HEK293 (cell line): ENCODE results near the gene PTPRJ.
A peak's percentile ranks its signal among the peaks of the same experiment; 100 is the strongest.

Experiments
- CTCF ChIA-PET: fragments of 350-600 bp; formaldehyde crosslinking; extraction: SDS; loops from one replicate; lab custom pipeline; 2021; ENCODE audit warnings: antibody characterized with exemption; lab: Yijun Ruan, JAX
- POLR2A ChIA-PET: fragments of 300-600 bp; formaldehyde crosslinking; extraction: SDS; loops from one replicate; lab custom pipeline; 2020; ENCODE audit warnings: antibody characterized with exemption, inconsistent platforms; lab: Yijun Ruan, JAX
- H3K27ac ChIP-seq: fragments of 200-500 bp; sonication (Bioruptor generic); 2 replicates; pipeline ENCODE4 v1.5.1; 2014; ENCODE audit warnings: low read depth, low read length, control low read depth, inconsistent platforms; ENCODE audit errors: extremely low read depth
- H3K36me3 ChIP-seq, 2 experiments: fragments of 200-500 bp in 1 of 2; sonication (Bioruptor generic) in 1 of 2; 1 replicate in 1 of 2; 2 replicates in 1 of 2; pipeline ENCODE4 v1.5.1; 2014 to 2017; ENCODE audit warnings: inconsistent platforms in 2 of 2, low read length in 2 of 2; ENCODE audit not compliant: control insufficient read depth in 2 of 2, insufficient read depth in 1 of 2
- H3K4me1 ChIP-seq: fragments of 200-500 bp; sonication (Bioruptor generic); 2 replicates; pipeline ENCODE4 v1.5.1; 2014; ENCODE audit warnings: mild to moderate bottlenecking, low read length, inconsistent platforms; ENCODE audit not compliant: control insufficient read depth, insufficient read depth
- H3K4me3 ChIP-seq: 2 replicates; pipeline ENCODE4 v1.5.1; 2011; ENCODE audit warnings: low read depth, mild to moderate bottlenecking, control low read depth, low read length, moderate library complexity
- H3K9me3 ChIP-seq: fragments of 200-500 bp; sonication (Bioruptor generic); 2 replicates; pipeline ENCODE4 v1.5.1; 2014; ENCODE audit warnings: low read depth, low read length, inconsistent platforms; ENCODE audit not compliant: control insufficient read depth, insufficient read depth
- BCL11B ChIP-seq: fragments of 450-650 bp; formaldehyde crosslinking; IDR thresholded peaks from 2 replicates; pipeline ENCODE4 v1.5.1; 2016; ENCODE audit warnings: low read depth, missing biosample characterization, missing genetic modification characterization
- GFI1B ChIP-seq: fragments of 450-650 bp; formaldehyde crosslinking; IDR thresholded peaks from 2 replicates; pipeline ENCODE4 v1.5.1; 2016; ENCODE audit warnings: missing biosample characterization, missing genetic modification characterization
- KLF16 ChIP-seq: fragments of 450-650 bp; formaldehyde crosslinking; IDR thresholded peaks from 2 replicates; pipeline ENCODE4 v1.5.1; 2017; ENCODE audit warnings: missing biosample characterization, missing genetic modification characterization
- PRDM1 ChIP-seq: fragments of 450-650 bp; formaldehyde crosslinking; IDR thresholded peaks from 2 replicates; pipeline ENCODE4; 2016; ENCODE audit warnings: missing biosample characterization, missing genetic modification characterization
- REPIN1 ChIP-seq: fragments of 450-650 bp; formaldehyde crosslinking; IDR thresholded peaks from 2 replicates; pipeline ENCODE4 v1.5.1; 2017; ENCODE audit warnings: missing biosample characterization, missing genetic modification characterization, low read depth
- SP2 ChIP-seq: fragments of 450-650 bp; formaldehyde crosslinking; IDR thresholded peaks from 2 replicates; pipeline ENCODE4 v1.5.1; 2016; ENCODE audit warnings: missing biosample characterization, missing genetic modification characterization
- ZBTB1 ChIP-seq: fragments of 450-650 bp; formaldehyde crosslinking; IDR thresholded peaks from 2 replicates; pipeline ENCODE4 v1.5.1; 2016; ENCODE audit warnings: missing biosample characterization, missing genetic modification characterization
- ZNF10 ChIP-seq: fragments of 450-650 bp; formaldehyde crosslinking; IDR thresholded peaks from 2 replicates; pipeline ENCODE4 v1.5.1; 2017; ENCODE audit warnings: missing biosample characterization, missing genetic modification characterization
- ZNF155 ChIP-seq: fragments of 450-650 bp; formaldehyde crosslinking; IDR thresholded peaks from 2 replicates; pipeline ENCODE4 v1.5.1; 2016; ENCODE audit warnings: missing biosample characterization, missing genetic modification characterization
- ZNF266 ChIP-seq: fragments of 450-650 bp; formaldehyde crosslinking; IDR thresholded peaks from 2 replicates; pipeline ENCODE4 v1.5.1; 2016; ENCODE audit warnings: missing biosample characterization, missing genetic modification characterization, low read depth
- ZNF335 ChIP-seq: fragments of 450-650 bp; formaldehyde crosslinking; conservative IDR thresholded peaks from 2 replicates; pipeline ENCODE4 v1.5.1; 2016; ENCODE audit warnings: missing biosample characterization, missing genetic modification characterization
- ZNF585B ChIP-seq: fragments of 450-650 bp; formaldehyde crosslinking; IDR thresholded peaks from 2 replicates; pipeline ENCODE4 v1.5.1; 2016; ENCODE audit warnings: missing biosample characterization, missing genetic modification characterization
- ZNF830 ChIP-seq: fragments of 450-650 bp; IDR thresholded peaks from 2 replicates; pipeline ENCODE4 v1.5.0; 2018; ENCODE audit warnings: missing biosample characterization, missing genetic modification characterization, low read depth, mild to moderate bottlenecking, moderate library complexity
- TF ChIP-seq, protein P1 (sequence below): fragments of 450-650 bp; formaldehyde crosslinking; IDR thresholded peaks from 2 replicates; pipeline ENCODE4 v1.5.1; 2016; ENCODE audit warnings: missing biosample characterization, missing genetic modification characterization
- TF ChIP-seq, protein P2 (sequence below): fragments of 450-650 bp; formaldehyde crosslinking; IDR thresholded peaks from 2 replicates; pipeline ENCODE4 v1.5.1; 2017; ENCODE audit warnings: missing biosample characterization, missing genetic modification characterization
- TF ChIP-seq, protein P3 (sequence below): fragments of 450-650 bp; formaldehyde crosslinking; IDR thresholded peaks from 2 replicates; pipeline ENCODE4 v1.5.0; 2017; ENCODE audit warnings: missing biosample characterization, missing genetic modification characterization, borderline replicate concordance
- TF ChIP-seq, protein P4 (sequence below): fragments of 450-650 bp; formaldehyde crosslinking; IDR thresholded peaks from 2 replicates; pipeline ENCODE4 v1.5.1; 2016; ENCODE audit warnings: missing biosample characterization, missing genetic modification characterization, low read depth

The PTPRJ gene

DNA sequence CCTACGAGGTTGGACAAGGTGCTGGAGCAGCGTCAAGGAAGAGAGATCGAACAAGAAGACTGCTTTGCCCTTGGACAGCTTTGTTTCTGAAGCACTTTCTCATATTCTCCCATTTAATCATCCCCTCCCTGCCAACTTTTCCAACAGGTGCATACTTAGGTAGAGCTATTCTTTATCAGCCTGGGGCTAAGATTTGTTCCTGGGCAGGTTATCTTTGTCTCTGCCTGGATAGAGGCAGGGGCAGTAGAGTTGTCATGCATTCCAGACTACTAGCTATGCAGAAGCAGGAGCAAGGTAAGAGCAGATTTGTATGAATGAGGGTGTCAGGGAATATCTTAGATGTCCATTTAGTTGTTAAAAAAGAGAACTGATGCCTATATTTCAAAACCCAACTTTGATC lies 82.3 kb downstream of the PTPRJ start (continued):
- TF ChIP-seq, protein P1, sequence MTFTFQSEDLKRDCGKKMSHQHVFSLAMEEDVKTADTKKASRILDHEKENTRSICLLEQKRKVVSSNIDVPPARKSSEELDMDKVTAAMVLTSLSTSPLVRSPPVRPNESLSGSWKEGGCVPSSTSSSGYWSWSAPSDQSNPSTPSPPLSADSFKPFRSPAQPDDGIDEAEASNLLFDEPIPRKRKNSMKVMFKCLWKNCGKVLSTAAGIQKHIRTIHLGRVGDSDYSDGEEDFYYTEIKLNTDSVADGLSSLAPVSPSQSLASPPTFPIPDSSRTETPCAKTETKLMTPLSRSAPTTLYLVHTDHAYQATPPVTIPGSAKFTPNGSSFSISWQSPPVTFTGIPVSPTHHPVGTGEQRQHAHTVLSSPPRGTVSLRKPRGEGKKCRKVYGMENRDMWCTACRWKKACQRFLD (tag by site-specific recombination) = no peak
- no peak for TF ChIP-seq ZNF155
- TF ChIP-seq BCL11B (tag by site-specific recombination) = no peak

DNA sequence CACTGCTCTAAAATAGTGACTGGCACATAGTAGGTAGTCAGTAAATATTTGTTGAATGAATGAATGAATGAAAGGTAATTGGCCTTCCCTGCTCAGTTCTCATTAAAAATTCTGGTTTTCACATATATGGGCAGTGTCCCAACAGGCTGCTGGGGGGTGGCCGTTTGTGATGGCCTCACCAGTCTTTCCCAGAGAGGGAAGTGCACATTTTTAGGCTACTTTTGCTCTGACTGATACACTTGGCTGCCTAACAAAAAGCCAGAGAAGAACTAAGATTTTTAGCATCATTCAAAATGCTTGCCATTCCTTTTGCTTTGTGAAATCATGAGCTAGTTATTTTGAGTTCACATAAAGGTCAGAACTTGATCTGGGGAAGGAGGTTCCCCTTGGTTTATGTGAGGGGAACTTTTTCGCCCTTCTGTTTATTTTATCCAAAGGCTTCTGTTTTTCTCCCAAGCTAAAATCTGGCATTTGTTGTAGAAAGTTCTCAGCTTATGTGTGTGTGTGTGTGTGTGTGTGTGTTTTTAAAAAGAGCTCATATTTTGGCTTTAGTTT lies 83.1 kb downstream of the PTPRJ start:
- no peaks in the 10 kb centered on the region for H3K4me1 ChIP-seq
- POLR2A ChIA-PET = no interaction called here
- CTCF ChIA-PET = interaction anchor here (0.5 to 1.0 kb wide), 6 partner anchors 10 to 44 kb away, joined by 3 to 5 read pairs (median 4); no protein-coding TSS in a partner anchor
- no peak for TF ChIP-seq ZNF585B (tag by site-specific recombination)
- TF ChIP-seq, protein P2, sequence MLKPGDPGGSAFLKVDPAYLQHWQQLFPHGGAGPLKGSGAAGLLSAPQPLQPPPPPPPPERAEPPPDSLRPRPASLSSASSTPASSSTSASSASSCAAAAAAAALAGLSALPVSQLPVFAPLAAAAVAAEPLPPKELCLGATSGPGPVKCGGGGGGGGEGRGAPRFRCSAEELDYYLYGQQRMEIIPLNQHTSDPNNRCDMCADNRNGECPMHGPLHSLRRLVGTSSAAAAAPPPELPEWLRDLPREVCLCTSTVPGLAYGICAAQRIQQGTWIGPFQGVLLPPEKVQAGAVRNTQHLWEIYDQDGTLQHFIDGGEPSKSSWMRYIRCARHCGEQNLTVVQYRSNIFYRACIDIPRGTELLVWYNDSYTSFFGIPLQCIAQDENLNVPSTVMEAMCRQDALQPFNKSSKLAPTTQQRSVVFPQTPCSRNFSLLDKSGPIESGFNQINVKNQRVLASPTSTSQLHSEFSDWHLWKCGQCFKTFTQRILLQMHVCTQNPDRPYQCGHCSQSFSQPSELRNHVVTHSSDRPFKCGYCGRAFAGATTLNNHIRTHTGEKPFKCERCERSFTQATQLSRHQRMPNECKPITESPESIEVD (tag by site-specific recombination) = peak; percentile 80
- TF ChIP-seq ZNF335 (tag by site-specific recombination) = peak; percentile 25; the same call in 1 of the 2 replicates
- TF ChIP-seq, protein P3, sequence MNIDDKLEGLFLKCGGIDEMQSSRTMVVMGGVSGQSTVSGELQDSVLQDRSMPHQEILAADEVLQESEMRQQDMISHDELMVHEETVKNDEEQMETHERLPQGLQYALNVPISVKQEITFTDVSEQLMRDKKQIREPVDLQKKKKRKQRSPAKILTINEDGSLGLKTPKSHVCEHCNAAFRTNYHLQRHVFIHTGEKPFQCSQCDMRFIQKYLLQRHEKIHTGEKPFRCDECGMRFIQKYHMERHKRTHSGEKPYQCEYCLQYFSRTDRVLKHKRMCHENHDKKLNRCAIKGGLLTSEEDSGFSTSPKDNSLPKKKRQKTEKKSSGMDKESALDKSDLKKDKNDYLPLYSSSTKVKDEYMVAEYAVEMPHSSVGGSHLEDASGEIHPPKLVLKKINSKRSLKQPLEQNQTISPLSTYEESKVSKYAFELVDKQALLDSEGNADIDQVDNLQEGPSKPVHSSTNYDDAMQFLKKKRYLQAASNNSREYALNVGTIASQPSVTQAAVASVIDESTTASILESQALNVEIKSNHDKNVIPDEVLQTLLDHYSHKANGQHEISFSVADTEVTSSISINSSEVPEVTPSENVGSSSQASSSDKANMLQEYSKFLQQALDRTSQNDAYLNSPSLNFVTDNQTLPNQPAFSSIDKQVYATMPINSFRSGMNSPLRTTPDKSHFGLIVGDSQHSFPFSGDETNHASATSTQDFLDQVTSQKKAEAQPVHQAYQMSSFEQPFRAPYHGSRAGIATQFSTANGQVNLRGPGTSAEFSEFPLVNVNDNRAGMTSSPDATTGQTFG (tag by site-specific recombination) = no peak
- no peak for TF ChIP-seq KLF16 (tag by site-specific recombination)
- 0 out of 2 replicates have a peak, but pooled peaks have one; percentile 63 for TF ChIP-seq GFI1B (tag by site-specific recombination)
- no peak for TF ChIP-seq ZBTB1 (tag by site-specific recombination)
- H3K9me3 ChIP-seq = no peaks in the 10 kb centered on the region
- H3K27ac ChIP-seq = no peak overlapping the region
- H3K4me3 ChIP-seq = no peak overlapping the region
- no peaks in the 10 kb centered on the region for H3K36me3 ChIP-seq

DNA sequence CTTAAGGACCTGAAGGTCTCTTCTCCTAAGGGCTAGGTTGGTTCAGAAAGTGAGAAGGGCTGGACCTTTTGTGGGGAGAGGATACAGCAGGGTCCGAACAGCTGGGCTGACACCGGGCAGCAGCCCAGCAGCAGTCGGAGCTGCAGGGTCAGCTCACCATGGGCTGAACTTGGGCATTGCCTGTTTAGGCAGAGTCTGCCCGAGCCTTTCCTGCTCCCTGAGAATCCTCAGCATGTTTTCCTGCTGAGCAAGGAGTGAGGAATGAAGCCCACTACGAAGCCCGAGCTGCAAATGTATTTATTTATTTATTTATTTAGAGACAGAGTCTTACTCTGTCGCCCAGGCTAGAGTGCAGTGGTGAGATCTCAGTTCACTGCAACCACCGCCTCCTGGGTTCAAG lies 83.9 kb downstream of the PTPRJ start:
- ChIA-PET CTCF (interaction anchor here (0.6 to 1.0 kb wide), 5 partner anchors 12 to 183 kb away, joined by 3 to 5 read pairs (median 4); no protein-coding TSS in a partner anchor), POLR2A (no interaction called here)
- no peaks in the 10 kb centered on the region for H3K4me1 ChIP-seq
- no peak overlapping the region for H3K27ac ChIP-seq
- no peaks in the 10 kb centered on the region for H3K36me3 ChIP-seq
- no peak for TF ChIP-seq SP2
- no peak for TF ChIP-seq ZNF266 (tag by site-specific recombination)
- H3K4me3 ChIP-seq = no peak overlapping the region
- no peaks in the 10 kb centered on the region for H3K9me3 ChIP-seq

DNA sequence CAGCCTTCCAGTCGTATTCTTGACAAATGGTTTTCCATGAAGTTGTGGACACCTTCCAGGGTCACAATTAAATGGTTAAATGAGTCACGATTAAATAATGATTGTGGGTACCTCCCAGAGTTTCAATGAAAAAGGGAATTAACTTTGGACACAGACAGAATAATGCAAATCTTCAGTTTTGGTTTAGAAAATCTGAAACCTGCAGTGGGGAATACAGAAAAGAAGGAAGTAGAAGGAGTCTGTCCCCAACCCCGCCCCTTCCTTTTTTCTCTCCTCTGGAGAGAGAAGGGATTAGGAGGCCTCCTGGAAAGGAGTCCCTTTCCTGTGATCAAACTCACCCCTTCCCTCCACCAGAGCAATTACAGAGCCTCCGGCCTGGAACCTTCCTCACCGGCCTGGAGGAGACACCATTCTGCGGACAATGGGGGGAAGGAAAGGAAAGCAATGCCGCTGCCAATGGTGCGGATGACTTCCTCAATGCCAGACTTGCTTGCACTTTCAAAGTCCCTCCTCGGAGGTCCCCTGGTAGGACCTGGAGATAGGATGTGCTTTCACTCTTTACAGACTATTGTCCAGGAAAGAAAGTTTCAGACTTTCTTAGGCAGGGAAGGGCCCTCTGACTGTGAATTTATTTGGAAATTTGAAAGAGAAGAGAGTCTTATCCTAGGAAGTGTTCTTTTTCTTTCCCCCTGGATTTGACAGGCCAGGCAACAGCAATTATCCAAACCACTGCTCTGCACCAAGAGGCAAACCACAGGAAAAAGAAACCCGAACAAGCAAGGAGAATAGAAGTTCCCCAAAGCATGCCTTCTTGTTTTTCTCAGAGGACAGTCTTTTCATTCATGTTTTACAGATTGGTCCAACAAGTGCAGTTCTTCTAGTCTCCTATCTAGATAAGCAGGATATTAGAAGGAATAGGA lies 86.8 kb downstream of the PTPRJ start:
- Histone ChIP-seq H3K9me3 (no peaks in the 10 kb centered on the region), H3K36me3 (no peaks in the 10 kb centered on the region), H3K27ac (no peak overlapping the region), H3K4me3 (no peak overlapping the region), H3K4me1 (no peaks in the 10 kb centered on the region)
- ChIA-PET CTCF (no interaction called here), POLR2A (no interaction called here)
- no peak for TF ChIP-seq REPIN1 (tag by site-specific recombination)
- TF ChIP-seq, protein P4, sequence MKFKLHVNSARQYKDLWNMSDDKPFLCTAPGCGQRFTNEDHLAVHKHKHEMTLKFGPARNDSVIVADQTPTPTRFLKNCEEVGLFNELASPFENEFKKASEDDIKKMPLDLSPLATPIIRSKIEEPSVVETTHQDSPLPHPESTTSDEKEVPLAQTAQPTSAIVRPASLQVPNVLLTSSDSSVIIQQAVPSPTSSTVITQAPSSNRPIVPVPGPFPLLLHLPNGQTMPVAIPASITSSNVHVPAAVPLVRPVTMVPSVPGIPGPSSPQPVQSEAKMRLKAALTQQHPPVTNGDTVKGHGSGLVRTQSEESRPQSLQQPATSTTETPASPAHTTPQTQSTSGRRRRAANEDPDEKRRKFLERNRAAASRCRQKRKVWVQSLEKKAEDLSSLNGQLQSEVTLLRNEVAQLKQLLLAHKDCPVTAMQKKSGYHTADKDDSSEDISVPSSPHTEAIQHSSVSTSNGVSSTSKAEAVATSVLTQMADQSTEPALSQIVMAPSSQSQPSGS (tag by site-specific recombination) = no peak
- TF ChIP-seq PRDM1 (tag by site-specific recombination) = 0 out of 2 replicates have a peak, but pooled peaks have one; percentile 27
- no peak for TF ChIP-seq ZNF10 (tag by site-specific recombination)
- no peak for TF ChIP-seq ZNF830 (tag by site-specific recombination)
